ENCODE measurements around the gene TNNI3K. TPM values are rescaled to one million over a fixed set of nuclear protein-coding genes. Genes with fewer than 3 reads are reported as not detected.

TNNI3K gene
- total RNA-seq, 1 donor from 2014 or later, result 12.5 TPM

GRCh38 chr1:74431531-74431930 lies 196.3 kb downstream of the TNNI3K start:
- peak; percentile 98 for DNase-seq (ENCODE audit: low spot score)

DNA sequence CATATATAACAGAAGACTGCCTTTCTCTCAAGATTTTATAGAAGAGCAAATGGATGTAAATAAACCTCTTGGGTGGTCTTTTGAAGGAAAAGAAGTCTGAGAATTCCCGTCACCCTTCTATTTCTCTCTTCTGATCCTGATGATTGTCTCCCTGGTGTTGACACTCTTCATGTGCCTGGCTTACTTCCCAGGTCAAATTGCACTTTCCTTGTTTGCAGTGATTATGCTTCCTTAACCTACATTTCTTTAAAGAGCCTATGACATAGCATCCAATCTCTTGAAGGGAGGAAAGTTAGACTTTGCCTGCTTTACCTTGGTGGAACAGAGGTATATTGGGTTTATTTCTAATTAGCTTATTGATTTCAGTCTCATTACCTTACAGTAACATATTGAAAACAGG lies 197.1 kb downstream of the TNNI3K start:
- DNase-seq (ENCODE audit: low spot score), result no peak

GRCh38 chr1:74434321-74434720 lies 199.1 kb downstream of the TNNI3K start:
- DNase-seq (ENCODE audit: low spot score), result peak; percentile 93

GRCh38 chr1:74436078-74436477 lies 200.9 kb downstream of the TNNI3K start:
- no peak for DNase-seq (ENCODE audit: low spot score)

GRCh38 chr1:74437035-74437434 lies 201.8 kb downstream of the TNNI3K start:
- DNase-seq (ENCODE audit: low spot score), result no peak

- no peak for DNase-seq (ENCODE audit: low spot score)
Observed at GRCh38 chr1:74452035-74452434, 216.8 kb downstream of the TNNI3K start.

DNA sequence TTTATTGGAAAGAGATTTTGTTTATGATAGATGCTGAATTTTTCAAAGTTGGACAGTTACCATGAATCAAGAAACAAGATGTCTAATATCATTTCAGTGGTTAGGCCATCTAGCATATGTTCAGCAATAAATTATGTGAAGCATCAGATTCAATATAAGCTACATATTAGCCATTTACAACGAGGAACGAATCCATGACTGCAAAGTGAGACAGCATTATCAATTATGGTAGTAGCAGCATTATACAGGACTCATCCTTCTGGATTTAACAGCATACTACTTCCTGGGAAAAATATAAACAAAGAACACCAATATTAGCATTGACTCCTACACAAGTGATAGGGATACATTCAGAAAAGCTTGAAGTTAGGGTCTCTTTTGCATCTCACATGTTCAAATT lies 218.1 kb downstream of the TNNI3K start:
- DNase-seq (ENCODE audit: low spot score), result no peak

DNA sequence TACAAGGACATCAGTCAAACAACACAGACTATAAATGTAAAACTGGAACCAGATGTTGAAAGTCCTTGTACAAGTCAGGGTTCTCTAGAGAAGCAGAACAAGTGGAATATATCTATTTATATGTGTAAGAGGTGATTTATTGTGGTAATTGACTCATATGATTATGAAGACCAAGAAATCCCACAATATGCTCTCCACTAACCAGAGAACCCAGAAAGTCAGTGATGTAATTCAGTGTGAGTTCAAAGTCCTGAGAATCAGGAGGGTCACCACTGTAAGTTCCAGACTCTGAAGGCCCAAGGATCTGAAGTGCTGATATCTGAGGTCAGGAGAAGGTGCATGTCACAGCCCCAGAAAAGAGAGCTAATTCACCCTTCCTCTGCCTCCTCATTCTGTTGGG lies 220.2 kb downstream of the TNNI3K start:
- DNase-seq (ENCODE audit: low spot score), result no peak

DNA sequence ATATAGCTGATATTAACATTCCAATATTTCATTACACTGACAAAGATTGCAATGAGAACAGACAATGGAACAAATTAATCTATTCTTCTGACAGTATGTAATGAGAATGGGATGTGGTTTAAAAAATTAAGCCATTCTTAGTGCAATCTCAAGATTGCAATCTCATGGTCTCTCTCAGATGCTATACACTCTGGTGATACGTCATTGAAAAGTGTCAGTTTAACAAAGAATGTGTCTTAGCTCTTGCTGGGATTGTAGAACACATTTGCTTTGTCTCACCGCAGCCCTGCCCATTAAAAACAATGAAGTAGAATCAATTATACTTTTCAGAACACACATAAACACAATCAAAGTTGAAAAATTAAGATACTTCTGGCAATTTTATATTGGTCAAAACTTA lies 222.1 kb downstream of the TNNI3K start:
- no peak for DNase-seq (ENCODE audit: low spot score)

DNA sequence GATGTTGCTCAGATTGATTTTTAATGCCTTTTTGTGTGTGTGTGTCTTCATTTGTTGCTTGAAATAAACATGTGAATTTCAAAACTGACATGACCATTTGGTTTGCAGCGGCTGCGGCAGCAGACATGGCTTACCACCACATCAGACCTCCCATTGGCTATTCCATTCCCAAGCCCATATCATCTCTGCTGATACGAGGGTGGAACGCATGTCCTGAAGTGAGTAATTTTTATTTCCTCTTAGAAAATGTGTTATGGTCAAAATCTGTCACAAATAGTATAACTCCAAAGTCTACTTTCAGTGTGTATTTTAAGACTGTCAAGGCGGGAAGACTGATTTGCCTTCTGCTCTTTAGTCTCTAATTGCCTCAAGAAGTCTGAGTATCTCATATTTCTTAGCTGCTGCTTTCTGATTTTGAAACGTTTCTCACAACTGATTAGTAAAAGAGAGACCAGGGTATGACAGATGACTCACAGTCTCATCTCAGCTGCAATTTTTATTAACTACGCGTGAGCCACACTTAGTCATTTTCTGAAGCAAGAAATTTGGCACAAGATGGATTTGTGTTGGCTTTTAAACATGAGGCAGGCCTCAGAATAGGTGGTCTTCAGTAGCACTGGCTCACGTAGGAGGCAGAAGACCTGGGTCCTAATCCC lies 228.3 kb downstream of the TNNI3K start:
- DNase-seq (ENCODE audit: low spot score), result peak; percentile 13

DNA sequence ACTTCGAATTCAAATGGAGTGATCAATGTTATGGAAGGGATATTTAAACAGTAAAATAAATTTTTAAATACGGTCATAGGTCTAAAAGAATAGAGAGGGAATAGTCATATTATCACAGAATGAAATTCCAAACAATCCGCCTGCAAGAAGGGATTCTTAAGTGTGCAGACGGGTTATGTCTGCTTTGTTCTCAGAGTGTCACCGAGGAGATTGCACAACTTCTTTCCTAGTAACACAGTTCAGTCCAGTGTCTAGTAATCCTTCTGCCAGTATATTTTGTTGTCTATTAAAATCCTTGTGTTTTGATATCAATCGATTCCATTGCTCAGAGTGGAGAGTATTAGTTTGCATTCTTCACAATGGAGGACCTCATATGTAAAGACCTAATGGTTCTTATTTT lies 228.8 kb downstream of the TNNI3K start:
- no peak for DNase-seq (ENCODE audit: low spot score)

- DNase-seq (ENCODE audit: low spot score), result no peak
Observed at GRCh38 chr1:74465193-74465681, 230.1 kb downstream of the TNNI3K start.

DNA sequence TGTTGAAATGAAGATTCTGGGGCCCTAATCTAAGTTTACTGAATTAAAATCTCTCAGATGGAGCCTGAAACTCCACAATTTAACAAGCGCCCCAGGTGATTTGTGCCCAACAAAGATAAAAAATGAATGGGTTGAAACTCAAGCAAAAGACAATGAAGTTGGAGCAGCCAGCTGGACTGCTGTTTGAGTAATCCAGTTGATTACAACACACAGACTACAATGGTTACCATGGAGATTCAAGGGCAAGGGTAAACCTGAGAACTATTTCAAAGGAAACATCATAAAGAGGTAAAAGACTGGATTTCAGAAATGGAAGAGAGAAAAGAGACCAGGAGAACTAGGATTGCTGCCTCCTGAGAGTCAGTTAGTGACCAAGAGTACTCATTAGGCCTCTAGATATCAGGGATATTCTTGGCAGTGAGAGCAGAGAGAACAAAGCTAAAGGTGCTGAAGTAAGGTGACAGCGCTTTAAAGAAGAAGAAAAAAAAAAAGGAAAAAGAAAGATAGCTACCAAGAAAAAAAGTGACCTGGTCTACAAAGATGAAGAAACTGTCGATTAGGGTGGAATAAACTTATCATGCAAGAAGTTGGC lies 232.7 kb downstream of the TNNI3K start:
- DNase-seq (ENCODE audit: low spot score), result no peak

- DNase-seq (ENCODE audit: low spot score), result peak; percentile 67
Observed at GRCh38 chr1:74468982-74469603, 233.9 kb downstream of the TNNI3K start.

DNA sequence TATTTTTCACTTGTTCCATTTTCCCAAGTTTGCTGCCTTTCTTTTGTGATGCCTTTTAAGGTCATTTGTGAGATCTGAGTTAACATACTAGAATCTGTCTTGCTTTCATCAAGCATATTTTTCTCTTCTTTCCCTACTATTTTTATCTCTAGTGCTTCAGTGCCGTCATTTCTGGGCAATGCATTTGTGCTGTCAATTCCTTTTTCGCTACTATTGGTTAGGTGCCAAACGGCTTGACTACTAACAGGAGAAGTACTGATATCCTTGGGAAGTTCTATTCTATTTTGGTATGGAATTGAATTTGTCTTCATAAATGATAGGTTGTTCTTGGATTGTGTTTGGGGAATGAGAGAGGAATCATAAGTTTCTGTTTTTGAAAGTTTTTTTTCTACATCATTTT lies 235.1 kb downstream of the TNNI3K start:
- peak; percentile 78 for DNase-seq (ENCODE audit: low spot score)

- DNase-seq (ENCODE audit: low spot score), result peak; percentile 81
Observed at GRCh38 chr1:74470936-74471335, 235.7 kb downstream of the TNNI3K start.

DNA sequence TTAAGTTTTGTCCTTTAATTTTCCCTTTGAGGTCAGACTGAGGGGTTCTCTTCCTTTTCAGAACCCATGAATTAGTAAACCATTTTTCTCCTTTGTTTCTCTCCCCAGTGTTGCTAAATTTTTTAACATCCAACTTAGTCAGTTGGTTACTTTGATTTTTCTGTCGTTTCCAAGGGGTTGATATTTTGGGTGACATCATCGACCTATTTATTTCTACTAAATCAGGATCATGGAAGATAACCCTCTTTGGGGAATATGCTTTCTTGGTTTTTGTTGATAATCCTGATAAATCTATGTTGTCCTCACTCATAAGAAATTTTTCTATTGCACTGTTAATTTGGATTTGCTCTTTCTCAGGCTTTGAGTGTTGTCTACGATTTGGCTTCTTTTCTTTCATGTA lies 236.3 kb downstream of the TNNI3K start:
- peak; percentile 58 for DNase-seq (ENCODE audit: low spot score)

- DNase-seq (ENCODE audit: low spot score), result no peak
Observed at GRCh38 chr1:74474585-74474984, 239.4 kb downstream of the TNNI3K start.

DNA sequence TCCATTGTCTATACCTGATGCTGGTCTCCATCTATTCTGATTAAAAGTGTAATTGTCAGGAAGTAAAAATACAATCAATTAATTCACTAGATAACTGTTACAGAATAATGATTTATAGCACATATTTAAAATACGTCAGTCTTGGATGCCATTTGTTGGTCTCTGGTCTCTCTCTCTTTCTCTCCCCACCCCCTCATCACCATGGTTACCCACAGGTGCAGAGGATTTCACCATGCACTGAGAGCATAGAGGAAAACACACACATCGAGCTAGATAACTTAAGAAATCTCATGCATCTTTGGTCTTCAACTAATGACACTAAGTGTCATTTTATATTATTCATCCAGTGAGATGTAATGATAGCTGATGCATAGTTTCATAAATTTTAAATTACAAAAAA lies 243.8 kb downstream of the TNNI3K start:
- DNase-seq (ENCODE audit: low spot score), result no peak

GRCh38 chr1:74480068-74480467 lies 244.9 kb downstream of the TNNI3K start:
- DNase-seq (ENCODE audit: low spot score), result no peak

DNA sequence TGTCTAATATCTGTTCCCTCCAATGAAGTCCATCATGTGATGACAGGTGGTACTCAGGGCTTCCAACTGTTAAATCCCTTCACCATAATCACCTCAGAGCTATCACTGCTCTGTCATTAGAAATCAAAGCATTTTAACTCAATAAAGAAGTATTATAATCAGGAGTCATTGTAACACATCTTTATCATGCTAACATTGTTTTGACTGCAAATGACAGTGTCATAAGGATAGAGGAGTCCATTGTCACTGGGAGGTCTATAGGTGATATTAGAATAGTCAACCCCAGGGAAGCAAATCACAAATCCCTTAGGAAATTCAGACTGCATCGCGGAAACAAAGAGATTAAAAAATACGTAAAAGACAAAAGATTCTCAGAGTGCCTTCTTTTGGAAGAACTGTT lies 246.4 kb downstream of the TNNI3K start:
- no peak for DNase-seq (ENCODE audit: low spot score)

GRCh38 chr1:74485622-74486021 lies 250.4 kb downstream of the TNNI3K start:
- DNase-seq (ENCODE audit: low spot score), result no peak

GRCh38 chr1:74486036-74486435 lies 250.8 kb downstream of the TNNI3K start:
- DNase-seq (ENCODE audit: low spot score), result no peak
